ENCODE data around the gene PER3. TPM values are rescaled to one million over a fixed set of nuclear protein-coding genes. Genes with fewer than 3 reads are reported as not detected.
A peak's percentile ranks its signal among the peaks of the same experiment; 100 is the strongest.

PER3 gene
- total RNA-seq, 2 donors from 2014 or later, result 1.6 to 3.7 TPM

- Mint-ChIP-seq H3K27ac (no peak overlapping the region), H3K9me3 (peaks cover 6% of the 10 kb centered on the region), H3K36me3 (peaks cover 11% of the 10 kb centered on the region), H3K4me1 (ENCODE audit: low read depth in 2 of 2) (peaks cover 8 to 10% of the 10 kb centered on the region in 2 donors), H3K27me3 (no peaks in the 10 kb centered on the region), H3K4me3 (no peak overlapping the region)
- DNase-seq (ENCODE audit: low spot score), result no peak
- no peak for ATAC-seq
These were observed 95.1 kb downstream of the PER3 start for GRCh38 chr1:7879228-7879627.

- ATAC-seq (no peak), DNase-seq (ENCODE audit: low spot score) (no peak)
- Mint-ChIP-seq H3K9me3 (peaks cover 6% of the 10 kb centered on the region), H3K27me3 (peaks cover 2 to 6% of the 10 kb centered on the region in 2 donors), H3K4me3 (no peak overlapping the region), H3K4me1 (ENCODE audit: low read depth in 2 of 2) (peaks cover 4 to 8% of the 10 kb centered on the region in 2 donors), H3K36me3 (no peaks in the 10 kb centered on the region), H3K27ac (no peak overlapping the region)
These were observed 100.7 kb downstream of the PER3 start for GRCh38 chr1:7884757-7885156.

- peak in 1 of 2 donors; percentile 65 for ATAC-seq
- H3K9me3 Mint-ChIP-seq, result peaks cover 6% of the 10 kb centered on the region
- no peak for DNase-seq (ENCODE audit: low spot score)
- H3K4me3 Mint-ChIP-seq, result no peak overlapping the region
- H3K27ac Mint-ChIP-seq, result no peak overlapping the region
- H3K36me3 Mint-ChIP-seq, result no peaks in the 10 kb centered on the region
- H3K27me3 Mint-ChIP-seq, result peaks cover 5 to 6% of the 10 kb centered on the region in 2 donors
- peaks cover 8% of the 10 kb centered on the region in 2 donors for H3K4me1 Mint-ChIP-seq (ENCODE audit: low read depth in 2 of 2)
These were observed 101.7 kb downstream of the PER3 start for GRCh38 chr1:7885513-7886404.

GRCh38 chr1:7886405-7886745 is 102.3 kb downstream of the PER3 start:
- no peak overlapping the region for H3K4me3 Mint-ChIP-seq
- ATAC-seq, result no peak

GRCh38 chr1:7888248-7889081 is 104.4 kb downstream of the PER3 start:
- no peak for DNase-seq (ENCODE audit: low spot score)
- H3K27me3 Mint-ChIP-seq, result peaks cover 5 to 6% of the 10 kb centered on the region in 2 donors
- peaks cover 9% of the 10 kb centered on the region for H3K9me3 Mint-ChIP-seq
- H3K36me3 Mint-ChIP-seq, result no peaks in the 10 kb centered on the region
- ATAC-seq, result no peak
- H3K27ac Mint-ChIP-seq, result no peak overlapping the region
- peaks cover 8% of the 10 kb centered on the region in 2 donors for H3K4me1 Mint-ChIP-seq (ENCODE audit: low read depth in 2 of 2)
- no peak overlapping the region for H3K4me3 Mint-ChIP-seq

More at GRCh38 chr1:7886405-7886745, 102.3 kb downstream of the PER3 start:
- H3K4me1 Mint-ChIP-seq (ENCODE audit: low read depth in 2 of 2), result peaks cover 8% of the 10 kb centered on the region in 2 donors
- peaks cover 5 to 6% of the 10 kb centered on the region in 2 donors for H3K27me3 Mint-ChIP-seq
- peaks cover 9% of the 10 kb centered on the region for H3K9me3 Mint-ChIP-seq
- no peak for DNase-seq (ENCODE audit: low spot score)
- H3K36me3 Mint-ChIP-seq, result no peaks in the 10 kb centered on the region
- H3K27ac Mint-ChIP-seq, result no peak overlapping the region

GRCh38 chr1:7890853-7891252 is 106.8 kb downstream of the PER3 start:
- no peak for DNase-seq (ENCODE audit: low spot score)
- H3K9me3 Mint-ChIP-seq, result peaks cover 3% of the 10 kb centered on the region
- H3K27ac Mint-ChIP-seq, result peak overlapping the region in 1 of 2 donors; percentile 27
- ATAC-seq, result no peak
- H3K4me3 Mint-ChIP-seq, result no peak overlapping the region
- H3K4me1 Mint-ChIP-seq (ENCODE audit: low read depth in 2 of 2), result peaks cover 0 to 4% of the 10 kb centered on the region in 2 donors
- no peaks in the 10 kb centered on the region for H3K36me3 Mint-ChIP-seq
- peaks cover 0 to 5% of the 10 kb centered on the region in 2 donors for H3K27me3 Mint-ChIP-seq

GRCh38 chr1:7891804-7892203 is 107.7 kb downstream of the PER3 start:
- Mint-ChIP-seq H3K36me3 (no peaks in the 10 kb centered on the region), H3K27ac (no peak overlapping the region), H3K27me3 (peaks cover 0 to 5% of the 10 kb centered on the region in 2 donors), H3K9me3 (peaks cover 3% of the 10 kb centered on the region), H3K4me1 (ENCODE audit: low read depth in 2 of 2) (peaks cover 0 to 4% of the 10 kb centered on the region in 2 donors), H3K4me3 (no peak overlapping the region)
- no peak for ATAC-seq
- DNase-seq (ENCODE audit: low spot score), result no peak

- Mint-ChIP-seq H3K36me3 (no peaks in the 10 kb centered on the region), H3K9me3 (peaks cover 3% of the 10 kb centered on the region), H3K4me3 (no peak overlapping the region), H3K4me1 (ENCODE audit: low read depth in 2 of 2) (peaks cover 6 to 13% of the 10 kb centered on the region in 2 donors), H3K27ac (no peak overlapping the region), H3K27me3 (peaks cover 0 to 3% of the 10 kb centered on the region in 2 donors)
- no peak for DNase-seq (ENCODE audit: low spot score)
- no peak for ATAC-seq
These were observed 109.6 kb downstream of the PER3 start for GRCh38 chr1:7893529-7894180.

Other genes starting within 250 kb of the PER3 start
- gene VAMP3, start 13.0 kb upstream of the PER3 start, total RNA-seq, result 10 to 100 TPM; 30.0 to 31.9 TPM
- gene UTS2, start 68.8 kb downstream of the PER3 start, total RNA-seq, result under 1 TPM; 0.70 to 0.78 TPM
- gene TNFRSF9, start 156.5 kb downstream of the PER3 start, total RNA-seq, result 100 to 1,000 TPM; 126 to 462 TPM
- 100 to 1,000 TPM; 417 to 446 TPM for gene PARK7, start 177.4 kb downstream of the PER3 start, total RNA-seq
- gene ERRFI1, start 242.0 kb downstream of the PER3 start, total RNA-seq, result 1 to 10 TPM; 3.5 to 6.3 TPM